ENCODE results near the gene TAF1L.

- TF ChIP-seq, protein P1, sequence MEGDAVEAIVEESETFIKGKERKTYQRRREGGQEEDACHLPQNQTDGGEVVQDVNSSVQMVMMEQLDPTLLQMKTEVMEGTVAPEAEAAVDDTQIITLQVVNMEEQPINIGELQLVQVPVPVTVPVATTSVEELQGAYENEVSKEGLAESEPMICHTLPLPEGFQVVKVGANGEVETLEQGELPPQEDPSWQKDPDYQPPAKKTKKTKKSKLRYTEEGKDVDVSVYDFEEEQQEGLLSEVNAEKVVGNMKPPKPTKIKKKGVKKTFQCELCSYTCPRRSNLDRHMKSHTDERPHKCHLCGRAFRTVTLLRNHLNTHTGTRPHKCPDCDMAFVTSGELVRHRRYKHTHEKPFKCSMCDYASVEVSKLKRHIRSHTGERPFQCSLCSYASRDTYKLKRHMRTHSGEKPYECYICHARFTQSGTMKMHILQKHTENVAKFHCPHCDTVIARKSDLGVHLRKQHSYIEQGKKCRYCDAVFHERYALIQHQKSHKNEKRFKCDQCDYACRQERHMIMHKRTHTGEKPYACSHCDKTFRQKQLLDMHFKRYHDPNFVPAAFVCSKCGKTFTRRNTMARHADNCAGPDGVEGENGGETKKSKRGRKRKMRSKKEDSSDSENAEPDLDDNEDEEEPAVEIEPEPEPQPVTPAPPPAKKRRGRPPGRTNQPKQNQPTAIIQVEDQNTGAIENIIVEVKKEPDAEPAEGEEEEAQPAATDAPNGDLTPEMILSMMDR (IDR thresholded peaks at IDR 0.05): no peak
- no peak for TF ChIP-seq POLR2A (IDR thresholded peaks at IDR 0.05)
Measured at GRCh38 chr9:32590476-32590875, 45.0 kb downstream of the TAF1L start.

Data from stomach (tissue), 4 donors.